Fibroblast of villous mesenchyme (primary cell): ENCODE data around the gene CPN1. TPM values are rescaled to one million over a fixed set of nuclear protein-coding genes. Genes with fewer than 3 reads are reported as not detected.

Source experiments
- DNase-seq: peaks from one replicate; pipeline ENCODE4 v3.0.0-alpha.2; 2010; ENCODE audit warnings: low read depth
- H3K4me3 ChIP-seq: 2 replicates; pipeline ENCODE4 v1.5.1; 2011; ENCODE audit warnings: low read depth, mild to moderate bottlenecking, low read length
- CTCF ChIP-seq: IDR thresholded peaks from 2 replicates; pipeline ENCODE4 v1.5.1; 2012; ENCODE audit warnings: low read depth, mild to moderate bottlenecking, low read length; ENCODE audit not compliant: insufficient read depth
- total RNA-seq: library from RNA; depleted of rRNA; stranded (reverse); fragments of >200 nt; gene quantifications from 2 replicates; pipeline ENCODE4 v1.2.3, GENCODE V29; 2012

Gene CPN1
- total RNA-seq, 1 donor: not detected

- no peak overlapping the region for H3K4me3 ChIP-seq
- no peak for TF ChIP-seq CTCF
- no peak for DNase-seq
Observed at GRCh38 chr10:100043344-100043743, 38.3 kb downstream of the CPN1 start.

DNA sequence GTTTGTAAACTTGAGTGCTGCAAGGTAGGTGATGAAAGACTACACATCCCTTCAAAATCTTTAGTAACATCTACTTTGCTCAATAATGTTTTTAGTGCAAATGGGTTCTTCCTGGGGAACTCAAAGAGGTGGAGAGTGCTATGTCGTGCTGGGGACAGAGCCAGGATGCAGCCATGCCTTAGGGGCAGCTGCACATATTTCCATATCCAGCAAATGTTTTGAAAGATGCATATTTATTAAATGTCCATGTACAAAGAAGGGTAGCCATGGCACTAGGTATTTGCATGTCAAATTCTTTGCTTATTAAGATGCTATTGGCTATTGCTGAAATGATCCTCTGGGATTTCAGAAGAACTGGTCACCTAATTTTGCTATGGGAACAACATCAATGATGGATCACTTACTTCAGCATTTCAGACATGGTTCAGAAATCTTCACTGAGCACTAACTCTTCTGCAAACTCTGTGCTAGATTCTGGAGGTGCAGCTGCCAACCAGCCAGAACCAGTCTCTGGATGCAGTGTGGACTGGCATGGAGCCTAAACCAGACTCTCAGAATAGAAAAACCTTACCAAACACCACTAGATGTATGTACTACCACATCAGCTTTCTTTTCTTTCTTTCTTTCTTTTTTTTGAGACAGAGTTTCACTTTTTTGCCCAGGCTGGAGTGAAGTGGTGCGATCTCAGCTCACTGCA is 40.2 kb downstream of the CPN1 start:
- TF ChIP-seq CTCF: no peak
- no peak overlapping the region for H3K4me3 ChIP-seq
- DNase-seq: no peak

GRCh38 chr10:100038561-100039071 is 43.1 kb downstream of the CPN1 start:
- TF ChIP-seq CTCF: no peak

GRCh38 chr10:100037758-100038315 is 43.8 kb downstream of the CPN1 start:
- TF ChIP-seq CTCF: no peak
- no peak for DNase-seq
- no peak overlapping the region for H3K4me3 ChIP-seq

More at GRCh38 chr10:100038561-100039071, 43.1 kb downstream of the CPN1 start:
- H3K4me3 ChIP-seq: no peak overlapping the region
- DNase-seq: no peak

DNA sequence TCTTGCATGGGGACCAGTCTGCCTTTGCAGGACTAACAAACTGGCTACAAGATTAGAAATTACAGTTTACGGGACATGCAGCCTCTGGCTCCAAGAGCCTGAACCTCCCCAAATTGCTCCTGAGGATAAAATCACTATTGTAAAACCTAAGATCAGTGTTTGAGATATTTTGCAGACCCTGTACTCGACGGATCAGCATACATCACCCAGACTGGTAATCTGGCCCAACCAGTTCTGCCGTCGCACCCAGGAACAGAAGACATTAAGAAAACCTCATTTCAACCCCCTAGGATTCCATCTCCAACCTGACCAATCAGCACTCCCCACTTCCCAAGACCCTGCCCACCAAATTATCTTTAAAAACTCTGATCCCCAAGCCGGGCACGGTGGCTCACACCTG is 44.8 kb downstream of the CPN1 start:
- TF ChIP-seq CTCF: no peak
- no peak for DNase-seq
- no peak overlapping the region for H3K4me3 ChIP-seq

DNA sequence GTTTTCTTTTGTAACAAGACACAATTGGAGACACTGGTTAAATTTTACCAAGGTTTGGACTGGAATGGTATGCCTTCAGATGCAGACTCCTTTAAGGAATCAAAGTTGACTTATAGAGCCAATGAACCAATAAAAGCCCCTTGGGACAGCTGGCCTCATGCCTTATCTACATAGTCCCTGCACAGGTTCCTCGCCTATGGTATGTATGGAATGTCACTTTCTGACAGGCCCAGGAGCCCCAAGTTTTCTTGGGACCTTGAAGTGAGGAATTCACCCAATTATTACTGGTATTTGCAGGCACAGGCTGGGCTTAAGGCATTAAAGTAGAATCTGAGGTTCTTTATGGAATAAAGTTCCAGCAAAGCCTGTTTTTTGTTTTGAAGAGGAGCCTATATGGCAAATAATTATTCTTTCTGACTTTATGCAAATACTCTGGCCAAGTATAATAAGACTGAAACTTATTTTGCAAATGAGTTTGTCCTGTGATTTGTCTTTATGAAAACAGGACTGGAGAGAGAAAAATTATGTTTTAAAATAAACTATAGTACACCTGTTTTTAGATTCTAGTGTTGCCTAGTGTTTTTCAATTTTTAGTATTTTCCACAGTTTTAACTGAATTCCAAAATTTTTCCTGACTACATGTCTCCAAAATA is 47.8 kb downstream of the CPN1 start:
- DNase-seq: no peak
- no peak overlapping the region for H3K4me3 ChIP-seq
- no peak for TF ChIP-seq CTCF
